Measurements from ENCODE around the gene MLH1.

GRCh38 chr3:36943601-36944000, 49.7 kb upstream of the MLH1 start:
- no peak for TF ChIP-seq CTCF (conservative IDR thresholded peaks at IDR 0.05; ENCODE audit: low read depth, low read length)
- no peak for TF ChIP-seq EZH2phosphoT487 (IDR thresholded peaks at IDR 0.05; ENCODE audit: borderline replicate concordance, low read length)

Measured in PC-3 (cell line).